ENCODE results near the gene ZNF76. TPM values are rescaled to one million over a fixed set of nuclear protein-coding genes. Genes with fewer than 3 reads are reported as not detected.
A peak's percentile ranks its signal among the peaks of the same experiment; 100 is the strongest.

The ZNF76 gene
- total and polyA plus RNA-seq, 10 of the 15 experiments (the other 5 are each of a cell fraction or from before 2014, with no cell fraction given), result 2.8 to 41.0 (median 24.8) TPM

GRCh38 chr6:35342258-35343091, 82.9 kb downstream of the ZNF76 start, which contains the start of gene PPARD (continued):
- peak; percentile 70; the same call in 1 of the 2 replicates for TF ChIP-seq PKNOX1 (IDR thresholded peaks at IDR 0.05)
- TF ChIP-seq, protein P1, sequence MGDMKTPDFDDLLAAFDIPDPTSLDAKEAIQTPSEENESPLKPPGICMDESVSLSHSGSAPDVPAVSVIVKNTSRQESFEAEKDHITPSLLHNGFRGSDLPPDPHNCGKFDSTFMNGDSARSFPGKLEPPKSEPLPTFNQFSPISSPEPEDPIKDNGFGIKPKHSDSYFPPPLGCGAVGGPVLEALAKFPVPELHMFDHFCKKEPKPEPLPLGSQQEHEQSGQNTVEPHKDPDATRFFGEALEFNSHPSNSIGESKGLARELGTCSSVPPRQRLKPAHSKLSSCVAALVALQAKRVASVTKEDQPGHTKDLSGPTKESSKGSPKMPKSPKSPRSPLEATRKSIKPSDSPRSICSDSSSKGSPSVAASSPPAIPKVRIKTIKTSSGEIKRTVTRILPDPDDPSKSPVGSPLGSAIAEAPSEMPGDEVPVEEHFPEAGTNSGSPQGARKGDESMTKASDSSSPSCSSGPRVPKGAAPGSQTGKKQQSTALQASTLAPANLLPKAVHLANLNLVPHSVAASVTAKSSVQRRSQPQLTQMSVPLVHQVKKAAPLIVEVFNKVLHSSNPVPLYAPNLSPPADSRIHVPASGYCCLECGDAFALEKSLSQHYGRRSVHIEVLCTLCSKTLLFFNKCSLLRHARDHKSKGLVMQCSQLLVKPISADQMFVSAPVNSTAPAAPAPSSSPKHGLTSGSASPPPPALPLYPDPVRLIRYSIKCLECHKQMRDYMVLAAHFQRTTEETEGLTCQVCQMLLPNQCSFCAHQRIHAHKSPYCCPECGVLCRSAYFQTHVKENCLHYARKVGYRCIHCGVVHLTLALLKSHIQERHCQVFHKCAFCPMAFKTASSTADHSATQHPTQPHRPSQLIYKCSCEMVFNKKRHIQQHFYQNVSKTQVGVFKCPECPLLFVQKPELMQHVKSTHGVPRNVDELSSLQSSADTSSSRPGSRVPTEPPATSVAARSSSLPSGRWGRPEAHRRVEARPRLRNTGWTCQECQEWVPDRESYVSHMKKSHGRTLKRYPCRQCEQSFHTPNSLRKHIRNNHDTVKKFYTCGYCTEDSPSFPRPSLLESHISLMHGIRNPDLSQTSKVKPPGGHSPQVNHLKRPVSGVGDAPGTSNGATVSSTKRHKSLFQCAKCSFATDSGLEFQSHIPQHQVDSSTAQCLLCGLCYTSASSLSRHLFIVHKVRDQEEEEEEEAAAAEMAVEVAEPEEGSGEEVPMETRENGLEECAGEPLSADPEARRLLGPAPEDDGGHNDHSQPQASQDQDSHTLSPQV (IDR thresholded peaks at IDR 0.05), result peak; percentile 68; the same call in 1 of the 2 replicates

Measured in GM12878 (cell line).